Measurements from ENCODE around the gene ETV3. TPM values are rescaled to one million over a fixed set of nuclear protein-coding genes. Genes with fewer than 3 reads are reported as not detected.

Gene ETV3
- total and polyA plus RNA-seq, 2 of the 8 experiments (the other 6 are each of a cell fraction or from before 2014, with no cell fraction given), result 6.0 to 23.8 TPM

- Histone ChIP-seq H2BK20ac (ENCODE audit: low read length) (no peak overlapping the region), H3K79me1 (ENCODE audit: low read depth, low read length) (no peaks in the 10 kb centered on the region), H3K23me2 (ENCODE audit: low read depth, low read length) (no peaks in the 10 kb centered on the region), H3K9ac (replicated peaks in 1 of 4; ENCODE audit: extremely low read depth in 1 of 4, low read depth in 3 of 4, low read length in 3 of 4) (no peak overlapping the region), H3K56ac (replicated peaks; ENCODE audit: insufficient read length, low read depth, low read length) (no peak overlapping the region), H2BK12ac (ENCODE audit: low read depth, low read length) (no peak overlapping the region), H2BK5ac (ENCODE audit: low read depth, low read length) (no peak overlapping the region), H3K4me2 (ENCODE audit: insufficient read depth in 1 of 2, low read depth in 2 of 2, low read length in 2 of 2) (no peak overlapping the region), H3K36me3 (ENCODE audit: control insufficient read depth in 2 of 4, insufficient read depth in 4 of 4, low read length in 3 of 4) (no peaks in the 10 kb centered on the region), H2AK5ac (ENCODE audit: low read depth, low read length) (no peak overlapping the region), H3K27ac (ENCODE audit: low read depth, low read length) (no peak overlapping the region), H2BK120ac (replicated peaks; ENCODE audit: low read depth, low read length) (no peak overlapping the region), H4K91ac (replicated peaks; ENCODE audit: insufficient read length, low read length) (no peak overlapping the region), H3K79me2 (ENCODE audit: control insufficient read depth in 1 of 2, insufficient read depth in 2 of 2, low read length in 2 of 2) (no peaks in the 10 kb centered on the region), H3K27me3 (replicated peaks in 1 of 4; ENCODE audit: control insufficient read depth in 3 of 4, extremely low read depth in 1 of 4, insufficient read depth in 3 of 4, low read length in 3 of 4) (no peaks in the 10 kb centered on the region), H3K14ac (ENCODE audit: insufficient read length) (no peak overlapping the region), H4K5ac (ENCODE audit: insufficient read length, low read depth, low read length) (no peak overlapping the region), H4K20me1 (replicated peaks in 1 of 2; ENCODE audit: control insufficient read depth in 1 of 2, insufficient read depth in 2 of 2, low read length in 2 of 2) (no peaks in the 10 kb centered on the region), H3K4ac (replicated peaks; ENCODE audit: insufficient read length, low read depth, low read length) (no peak overlapping the region), H2AFZ (ENCODE audit: low read length) (no peak overlapping the region), H3K4me3 (ENCODE audit: extremely low read depth in 1 of 4, insufficient read depth in 2 of 4, low read depth in 3 of 4, low read length in 4 of 4) (no peak overlapping the region), H3K9me3 (ENCODE audit: insufficient read depth in 2 of 2, low read depth in 1 of 2, low read length in 1 of 2) (no peaks in the 10 kb centered on the region), H2BK15ac (ENCODE audit: low read length) (no peak overlapping the region), H4K8ac (ENCODE audit: extremely low read depth, insufficient read depth, low read length) (no peak overlapping the region), H3K4me1 (replicated peaks in 1 of 4; ENCODE audit: control insufficient read depth in 3 of 4, insufficient read depth in 4 of 4, low read length in 3 of 4) (peaks cover 2 to 5% (median 3%) of the 10 kb centered on the region in 4 experiments; a peak in 4 of 7 replicates), H3K18ac (ENCODE audit: extremely low read depth, low read length) (no peak overlapping the region), H3K23ac (ENCODE audit: insufficient read length) (no peak overlapping the region)
- POLR2A ChIA-PET (ENCODE audit: partially characterized antibody), result no interaction called here
- WGBS, 2 experiments (ENCODE audit: extremely low coverage in 1 of 2, insufficient coverage in 1 of 2, insufficient read length in 1 of 2, insufficient replicate concordance in 2 of 2, low coverage in 1 of 2, low lambda C conversion rate in 2 of 2, missing lambda C conversion rate in 1 of 2), result 95% methylated on average over 5 of the region's 5 CpGs; no CpG with 5 or more reads in 1 of the 2 experiments
- FAIRE-seq, result no peak
- peak in 1 of 2 experiments; percentile 34 for DNase-seq (ENCODE audit: low read depth in 1 of 2, low spot score in 2 of 2)
- CTCF ChIA-PET (ENCODE audit: partially characterized antibody), result interaction anchor here (1.1 to 7.7 kb wide), 4 partner anchors 11 to 70 kb away, joined by 3 to 218 read pairs (median 21); no protein-coding TSS in a partner anchor
- no peak for TF ChIP-seq MAX (IDR thresholded peaks at IDR 0.05)
- no peak for TF ChIP-seq PHF8 (conservative IDR thresholded peaks at IDR 0.05; ENCODE audit: low read depth, low read length)
- no peak for TF ChIP-seq CHD1 (IDR thresholded peaks at IDR 0.05; ENCODE audit: low read depth, low read length)
- TF ChIP-seq TCF12 (IDR thresholded peaks at IDR 0.05; ENCODE audit: low read depth, low read length), result no peak
- no peak for TF ChIP-seq ASH2L (IDR thresholded peaks at IDR 0.05; ENCODE audit: low read length)
- no peak for TF ChIP-seq CTBP2 (IDR thresholded peaks at IDR 0.05; ENCODE audit: borderline replicate concordance, insufficient read depth, insufficient read length, low read length)
- TF ChIP-seq KDM1A (IDR thresholded peaks at IDR 0.05; ENCODE audit: borderline replicate concordance, low read length), result no peak
- no peak for TF ChIP-seq MAFK (IDR thresholded peaks at IDR 0.05; ENCODE audit: low read depth, low read length)
- no peak for TF ChIP-seq KDM5A (IDR thresholded peaks at IDR 0.05; ENCODE audit: low read length)
- no peak for TF ChIP-seq CTCF (IDR thresholded peaks at IDR 0.05; ENCODE audit: control extremely low read depth in 1 of 3, insufficient read depth in 1 of 3, low read depth in 1 of 3, low read length in 3 of 3)
- TF ChIP-seq NRF1 (IDR thresholded peaks at IDR 0.05; ENCODE audit: low read depth, low read length), result no peak
- no peak for TF ChIP-seq RFX5 (IDR thresholded peaks at IDR 0.05; ENCODE audit: borderline replicate concordance, low read depth, low read length)
Observed at GRCh38 chr1:157084720-157085119, 53.5 kb downstream of the ETV3 start.

All from H1 (cell line).